GM12878 (cell line): ENCODE data around the gene IL1R2. TPM values are rescaled to one million over a fixed set of nuclear protein-coding genes. Genes with fewer than 3 reads are reported as not detected.

Experiments
- ATAC-seq: fragments of 200-7000 bp; cut with Tn5 transposase; 3 replicates; pipeline ENCODE4 v1.9.1; 2020; ENCODE audit warnings: mild to moderate bottlenecking, moderate library complexity
- BruUV-seq: library from RNA; stranded (reverse); fragments of 400-500 nt; replicated peaks from 2 replicates; lab custom pipeline; 2021; lab: Mats Ljungman, UMichigan
- CTCF ChIA-PET: fragments of 300-600 bp; sonication (Branson Sonifier 250); formaldehyde crosslinking; extraction: SDS; loops from one replicate; lab custom pipeline; 2021; ENCODE audit warnings: inconsistent platforms; lab: Yijun Ruan, JAX
- POLR2A ChIA-PET: fragments of 350-600 bp; formaldehyde crosslinking; extraction: SDS; loops from one replicate; lab custom pipeline; 2021; ENCODE audit warnings: inconsistent platforms; lab: Charles Lee
- RAD21 ChIA-PET: fragments of 300-600 bp; sonication (Branson Sonifier 250); formaldehyde crosslinking; loops from one replicate; lab custom pipeline; 2023; ENCODE audit warnings: antibody characterized with exemption; ENCODE audit not compliant: unreplicated experiment; lab: Charles Lee
- SMC1A ChIA-PET: fragments of 300-600 bp; sonication (Branson Sonifier 250); formaldehyde crosslinking; loops from one replicate; lab custom pipeline; 2023; ENCODE audit not compliant: unreplicated experiment, uncharacterized antibody; lab: Charles Lee
- DNase-seq: peaks from one replicate; pipeline ENCODE4 v3.0.0-alpha.2; 2011; ENCODE audit warnings: low read depth, low spot score
- FAIRE-seq: peaks from 3 replicates; lab custom pipeline; 2011; peaks lifted over from hg19 to GRCh38; lab: Jason Lieb, UNC
- H2AFZ ChIP-seq: 2 replicates; pipeline ENCODE4 v1.6.0; 2011; ENCODE audit warnings: low read depth, low read length, control low read depth; ENCODE audit not compliant: control insufficient read depth
- H3K27ac ChIP-seq: 2 replicates; pipeline ENCODE4 v1.5.1; 2011; ENCODE audit warnings: control low read depth; ENCODE audit not compliant: control insufficient read depth, insufficient read depth
- H3K27me3 ChIP-seq, 2 experiments: replicated peaks in 1 of 2; 2 replicates each; pipeline versions ENCODE4 v1.6.0 to v1.6.1; 2011; ENCODE audit warnings: low read length in 1 of 2; ENCODE audit not compliant: control insufficient read depth in 2 of 2, insufficient read depth in 2 of 2
- H3K36me3 ChIP-seq, 2 experiments: 2 replicates each; pipeline ENCODE4 v1.5.1; 2011; ENCODE audit warnings: low read length in 1 of 2; ENCODE audit not compliant: control insufficient read depth in 2 of 2, insufficient read depth in 2 of 2
- H3K4me1 ChIP-seq: 2 replicates; pipeline ENCODE4 v1.6.1; 2011; ENCODE audit warnings: mild to moderate bottlenecking, low read length, moderate library complexity, mixed read lengths; ENCODE audit not compliant: control insufficient read depth, insufficient read depth
- H3K4me2 ChIP-seq: 2 replicates; pipeline ENCODE4 v1.6.0; 2011; ENCODE audit warnings: control low read depth; ENCODE audit not compliant: control insufficient read depth, insufficient read depth
- H3K4me3 ChIP-seq: fragments of 200-600 bp; sonication (generic); 2 replicates; pipeline ENCODE4 v1.5.1; 2016
- H3K79me2 ChIP-seq: 2 replicates; pipeline ENCODE4 v1.6.0; 2011; ENCODE audit warnings: low read length; ENCODE audit not compliant: control insufficient read depth, insufficient read depth
- H3K9ac ChIP-seq: 2 replicates; pipeline ENCODE4 v1.8.0; 2011; ENCODE audit warnings: low read length, control low read depth, mixed read lengths; ENCODE audit not compliant: control insufficient read depth, insufficient read depth
- H3K9me3 ChIP-seq: replicated peaks from 3 replicates; pipeline ENCODE4 v1.5.1; 2011; ENCODE audit warnings: mild to moderate bottlenecking, low read length; ENCODE audit not compliant: control insufficient read depth, insufficient read depth
- H4K20me1 ChIP-seq: 2 replicates; pipeline ENCODE4 v1.6.0; 2011; ENCODE audit not compliant: control insufficient read depth, insufficient read depth
- MEF2B ChIP-seq: fragments of 450-650 bp; IDR thresholded peaks from 2 replicates; pipeline ENCODE4 v1.6.1; 2018; ENCODE audit warnings: mild to moderate bottlenecking, moderate library complexity; ENCODE audit not compliant: partially characterized antibody, poor library complexity, severe bottlenecking
- SMARCA5 ChIP-seq: fragments of 450-650 bp; IDR thresholded peaks from 2 replicates; pipeline ENCODE4 v1.6.1; 2017; ENCODE audit warnings: mild to moderate bottlenecking
- SPI1 ChIP-seq: IDR thresholded peaks from 2 replicates; pipeline ENCODE4 v1.6.1; 2011; ENCODE audit warnings: low read depth, mild to moderate bottlenecking, low read length, moderate library complexity, borderline replicate concordance; ENCODE audit not compliant: insufficient read depth
- ZNF217 ChIP-seq: fragments of 450-650 bp; IDR thresholded peaks from 2 replicates; pipeline ENCODE4 v1.6.1; 2017; ENCODE audit warnings: antibody characterized with exemption, mild to moderate bottlenecking
- ZNF24 ChIP-seq: fragments of 450-650 bp; IDR thresholded peaks from 2 replicates; pipeline ENCODE4 v1.6.1; 2017; ENCODE audit warnings: antibody characterized with exemption, mild to moderate bottlenecking
- ZNF384 ChIP-seq: IDR thresholded peaks from 2 replicates; pipeline ENCODE4 v1.6.1; 2012; ENCODE audit warnings: low read depth, mild to moderate bottlenecking, low read length, improper control_type of control experiment, borderline replicate concordance
- ZNF687 ChIP-seq: fragments of 450-650 bp; IDR thresholded peaks from 2 replicates; pipeline ENCODE4 v1.6.1; 2017; ENCODE audit warnings: mild to moderate bottlenecking, moderate library complexity
- WGBS: methylation state at CpG from one replicate; pipeline ENCODE4 v1.1.6; 2016; ENCODE audit warnings: low lambda C conversion rate; ENCODE audit not compliant: insufficient replicate concordance, insufficient coverage; ENCODE audit errors: missing lambda C conversion rate; 5-methylcytosine and 5-hydroxymethylcytosine counted together
- in situ Hi-C: fragments of 300-500 bp; cut with MboI; formaldehyde crosslinking; loops from 9 replicates; pipeline ENCODE4 v1.14.3; 2018; ENCODE audit warnings: mixed read lengths
- intact Hi-C: fragments of 100-400 bp; cut with micrococcal nuclease; formaldehyde crosslinking; loops from one replicate; pipeline ENCODE4 v1.14.2; 2022; ENCODE audit not compliant: unreplicated experiment
- polyA plus RNA-seq, 11 experiments: library from polyadenylated mRNA; depleted of rRNA in 4 of 11; unstranded in 6 of 11; stranded (reverse) in 5 of 11; fragments of >200 nt; fragmentation: Nextera tagmentation in 4 of 11; fragmentation: Illumina TruSeq in 1 of 11; extraction: Ambion mirVana in 4 of 11; extraction: Trizol in 1 of 11; gene quantifications; 1 replicate in 1 of 11; 2 replicates in 10 of 11; pipeline versions ENCODE4 v1.2.1 to v1.2.3, GENCODE V29; 2011 to 2016; ENCODE audit warnings: inconsistent platforms in 2 of 11, missing spikeins in 2 of 11, low read depth in 1 of 11
- total RNA-seq, 4 experiments: library from RNA; depleted of rRNA in 3 of 4; stranded (reverse); fragments of >200 nt in 3 of 4; fragmentation: Illumina TruSeq in 1 of 4; extraction: Trizol in 1 of 4; gene quantifications; 2 replicates each; pipeline versions ENCODE4 v1.2.1 to v1.2.3, GENCODE V29; 2013 to 2021
- TF ChIP-seq, protein P1 (sequence below): fragments of 450-650 bp; IDR thresholded peaks from 2 replicates; pipeline ENCODE4 v1.6.1; 2017; ENCODE audit warnings: mild to moderate bottlenecking, moderate library complexity

Gene IL1R2
- total and polyA plus RNA-seq, 10 of the 15 experiments (the other 5 are each of a cell fraction or from before 2014, with no cell fraction given) = 0.44 to 6.4 (median 0.62) TPM

DNA sequence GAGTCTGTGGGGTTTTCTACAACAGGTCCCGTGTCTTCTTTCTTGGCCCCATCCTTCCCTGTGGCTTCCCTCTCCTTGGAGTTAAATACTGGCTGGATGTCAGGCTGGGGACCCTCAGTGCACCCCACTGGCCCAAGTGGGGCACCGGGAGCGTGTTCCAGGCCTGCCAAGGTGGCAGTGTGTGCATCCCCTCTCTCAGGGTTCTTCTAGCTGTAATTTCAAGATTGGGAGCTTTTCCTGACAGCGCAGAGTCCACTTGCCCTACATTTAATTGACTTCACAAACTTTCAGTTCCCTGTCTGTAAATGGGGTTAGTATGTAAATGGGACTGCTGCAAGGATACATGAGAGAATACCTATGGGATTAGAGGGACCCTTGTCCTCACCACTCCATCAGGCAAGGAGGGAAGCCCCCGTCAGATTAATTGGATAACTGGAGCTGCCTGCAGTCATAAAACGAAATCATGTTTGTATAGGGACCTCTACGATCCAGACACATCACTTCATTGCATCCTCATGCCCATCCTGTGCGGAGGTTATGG, 66.6 kb downstream of the IL1R2 start:
- no peaks in the 10 kb centered on the region; the same call in 2 of the 3 replicates for H3K9me3 ChIP-seq
- no peaks in the 10 kb centered on the region; the same call in 1 of the 2 replicates for H3K4me1 ChIP-seq
- ChIA-PET RAD21 (interaction anchor here (1.0 to 4.9 kb wide), 14 partner anchors 15 to 182 kb away, joined by 3 to 77 read pairs (median 8); no protein-coding TSS in a partner anchor), CTCF (interaction anchor here (1.2 to 2.7 kb wide), 7 partner anchors 15 to 414 kb away, joined by 4 to 28 read pairs (median 6); partner anchors contain the start of gene SLC9A4), POLR2A (interaction anchor here (1.0 to 2.4 kb wide), 4 partner anchors 18 to 50 kb away, joined by 3 to 16 read pairs (median 7); no protein-coding TSS in a partner anchor), SMC1A (interaction anchor here (1.1 to 7.1 kb wide), 18 partner anchors 10 to 182 kb away, joined by 3 to 97 read pairs (median 10); no protein-coding TSS in a partner anchor)
- no peak overlapping the region for H3K27ac ChIP-seq
- in situ Hi-C loops (no loop called here), intact Hi-C loops (loop anchor here (1.0 kb wide), 1 partner anchor 25 kb away; no protein-coding TSS in a partner anchor)
- no TSS peak for BruUV-seq
- no peak overlapping the region for H3K4me2 ChIP-seq
- 21% methylated on average over 8 of the region's 8 CpGs for WGBS
- no peak overlapping the region for H3K9ac ChIP-seq
- no peak overlapping the region for H3K4me3 ChIP-seq
- no peaks in the 10 kb centered on the region for H3K79me2 ChIP-seq
- DNase-seq (no peak), FAIRE-seq (no peak), ATAC-seq (peak; percentile 10)
- TF ChIP-seq SPI1 (peak; percentile 52; the same call in 1 of the 2 replicates), ZNF24 (peak; percentile 75), ZNF217 (0 out of 2 replicates have a peak, but pooled peaks have one; percentile 19), SMARCA5 (0 out of 2 replicates have a peak, but pooled peaks have one; percentile 12), MEF2B (no peak), ZNF687 (peak; percentile 31; the same call in 1 of the 2 replicates), ZNF384 (no peak)
- TF ChIP-seq, protein P1, sequence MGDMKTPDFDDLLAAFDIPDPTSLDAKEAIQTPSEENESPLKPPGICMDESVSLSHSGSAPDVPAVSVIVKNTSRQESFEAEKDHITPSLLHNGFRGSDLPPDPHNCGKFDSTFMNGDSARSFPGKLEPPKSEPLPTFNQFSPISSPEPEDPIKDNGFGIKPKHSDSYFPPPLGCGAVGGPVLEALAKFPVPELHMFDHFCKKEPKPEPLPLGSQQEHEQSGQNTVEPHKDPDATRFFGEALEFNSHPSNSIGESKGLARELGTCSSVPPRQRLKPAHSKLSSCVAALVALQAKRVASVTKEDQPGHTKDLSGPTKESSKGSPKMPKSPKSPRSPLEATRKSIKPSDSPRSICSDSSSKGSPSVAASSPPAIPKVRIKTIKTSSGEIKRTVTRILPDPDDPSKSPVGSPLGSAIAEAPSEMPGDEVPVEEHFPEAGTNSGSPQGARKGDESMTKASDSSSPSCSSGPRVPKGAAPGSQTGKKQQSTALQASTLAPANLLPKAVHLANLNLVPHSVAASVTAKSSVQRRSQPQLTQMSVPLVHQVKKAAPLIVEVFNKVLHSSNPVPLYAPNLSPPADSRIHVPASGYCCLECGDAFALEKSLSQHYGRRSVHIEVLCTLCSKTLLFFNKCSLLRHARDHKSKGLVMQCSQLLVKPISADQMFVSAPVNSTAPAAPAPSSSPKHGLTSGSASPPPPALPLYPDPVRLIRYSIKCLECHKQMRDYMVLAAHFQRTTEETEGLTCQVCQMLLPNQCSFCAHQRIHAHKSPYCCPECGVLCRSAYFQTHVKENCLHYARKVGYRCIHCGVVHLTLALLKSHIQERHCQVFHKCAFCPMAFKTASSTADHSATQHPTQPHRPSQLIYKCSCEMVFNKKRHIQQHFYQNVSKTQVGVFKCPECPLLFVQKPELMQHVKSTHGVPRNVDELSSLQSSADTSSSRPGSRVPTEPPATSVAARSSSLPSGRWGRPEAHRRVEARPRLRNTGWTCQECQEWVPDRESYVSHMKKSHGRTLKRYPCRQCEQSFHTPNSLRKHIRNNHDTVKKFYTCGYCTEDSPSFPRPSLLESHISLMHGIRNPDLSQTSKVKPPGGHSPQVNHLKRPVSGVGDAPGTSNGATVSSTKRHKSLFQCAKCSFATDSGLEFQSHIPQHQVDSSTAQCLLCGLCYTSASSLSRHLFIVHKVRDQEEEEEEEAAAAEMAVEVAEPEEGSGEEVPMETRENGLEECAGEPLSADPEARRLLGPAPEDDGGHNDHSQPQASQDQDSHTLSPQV = peak; percentile 59; the same call in 1 of the 2 replicates
- H4K20me1 ChIP-seq = no peaks in the 10 kb centered on the region
- H2AFZ ChIP-seq = no peak overlapping the region
- H3K27me3 ChIP-seq = no peaks in the 10 kb centered on the region; a peak in 1 of 4 replicates
- no peaks in the 10 kb centered on the region for H3K36me3 ChIP-seq
